GM21515 (cell line): ENCODE data around the gene DNAJC16.
"Not testable (repeated sequence)": the region's sequence is repeated elsewhere in the genome, so short reads cannot be mapped to it uniquely, and the experiment has no call there.

Experiments used
- ATAC-seq: cut with Tn5 transposase; IDR thresholded peaks from one replicate; pipeline ENCODE4 v1.9.1; 2021; ENCODE audit not compliant: unreplicated experiment

Gene DNAJC16

DNA sequence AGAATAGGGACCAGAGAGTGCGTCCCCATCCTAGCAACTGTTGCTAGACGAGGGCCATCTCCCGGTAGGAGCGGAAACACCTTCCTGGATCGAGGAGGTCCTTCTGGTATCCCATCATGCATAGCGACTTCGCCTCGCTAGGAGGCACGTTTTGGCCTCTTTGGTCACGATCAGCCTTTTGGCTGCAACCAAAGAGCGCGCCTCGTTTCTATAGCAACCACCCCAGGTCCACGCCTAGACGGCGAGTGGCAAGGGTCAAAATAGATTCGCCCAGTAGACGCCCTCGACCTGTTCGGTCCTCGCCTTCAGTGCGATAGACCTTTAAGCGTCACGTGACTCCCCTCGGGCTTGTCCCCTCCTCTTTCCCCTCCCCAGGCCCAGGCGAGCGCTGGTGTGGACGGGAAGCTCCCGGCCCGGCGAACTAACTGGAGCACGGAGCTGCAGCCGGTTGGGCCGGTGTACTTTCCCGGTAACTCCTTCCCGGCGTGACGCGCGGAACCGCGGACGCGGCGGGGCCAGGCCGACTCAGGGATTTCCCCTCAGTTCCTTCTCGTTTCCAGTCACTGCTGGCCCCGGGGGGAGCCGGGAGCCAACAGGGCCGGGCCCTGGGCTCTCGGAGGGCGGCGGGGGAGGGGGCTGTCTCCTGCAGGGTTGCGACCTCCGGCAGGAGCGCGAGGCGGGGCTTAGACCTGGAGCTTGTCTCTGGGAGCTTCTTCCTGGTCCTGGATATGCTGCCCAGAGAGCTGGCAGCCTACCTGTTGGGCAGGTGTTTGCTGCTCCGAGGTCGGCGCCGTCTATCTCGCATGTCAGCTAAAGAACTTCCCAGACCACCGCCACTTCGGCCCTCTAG, at the start of gene DNAJC16:
Gene DNAJC16 (plus strand): TSS at position 359 of the 850 bp plus-strand sequence. CDS start 2,258 bp downstream, outside the sequence.
- ATAC-seq = peak; percentile 53

DNA sequence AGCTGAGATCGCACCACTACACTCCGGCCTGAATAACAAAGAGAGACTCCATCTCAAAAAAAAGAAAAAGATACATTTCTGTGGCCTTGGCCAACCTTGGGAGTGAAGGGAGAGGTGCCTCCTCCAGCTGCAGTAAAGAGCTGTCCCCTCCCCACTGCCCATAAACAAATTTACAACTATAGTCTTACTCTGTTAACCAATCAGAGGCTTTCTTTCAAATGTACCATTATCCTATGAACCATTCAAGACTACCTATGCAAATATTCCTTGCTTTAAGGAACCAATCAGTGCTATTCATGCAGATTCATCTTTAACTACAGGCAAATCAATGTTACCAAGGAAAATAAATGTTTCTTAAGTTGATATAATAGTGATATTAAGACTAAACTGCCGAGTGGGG, 49.7 kb upstream of the DNAJC16 start:
- no peak for ATAC-seq

DNA sequence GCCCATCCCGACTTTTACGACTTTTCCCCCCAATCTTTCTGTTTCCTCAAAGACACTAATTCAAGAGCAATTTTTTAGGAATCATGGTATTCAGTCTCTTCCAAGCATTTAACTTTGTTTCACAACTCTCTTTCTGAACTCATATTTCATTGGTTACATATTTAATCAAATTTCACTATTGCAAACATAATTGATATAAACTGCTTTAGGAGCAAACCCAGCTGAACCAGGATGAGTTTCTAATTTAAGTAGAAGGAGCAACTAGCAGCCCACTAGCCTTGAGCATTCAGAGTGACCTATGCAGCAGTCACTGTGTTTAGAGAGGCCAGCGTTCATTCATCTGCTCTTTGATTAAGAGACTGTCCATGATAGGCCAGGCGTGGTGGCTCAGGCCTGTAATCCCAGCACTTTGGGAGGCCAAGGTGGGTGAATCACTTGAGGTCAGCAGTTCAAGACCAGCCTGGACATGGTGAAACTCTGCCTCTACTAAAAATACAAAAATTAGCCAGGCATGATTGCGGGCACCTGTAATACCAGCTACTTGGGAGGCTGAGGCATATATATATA, 48.9 kb upstream of the DNAJC16 start:
- no peak for ATAC-seq

DNA sequence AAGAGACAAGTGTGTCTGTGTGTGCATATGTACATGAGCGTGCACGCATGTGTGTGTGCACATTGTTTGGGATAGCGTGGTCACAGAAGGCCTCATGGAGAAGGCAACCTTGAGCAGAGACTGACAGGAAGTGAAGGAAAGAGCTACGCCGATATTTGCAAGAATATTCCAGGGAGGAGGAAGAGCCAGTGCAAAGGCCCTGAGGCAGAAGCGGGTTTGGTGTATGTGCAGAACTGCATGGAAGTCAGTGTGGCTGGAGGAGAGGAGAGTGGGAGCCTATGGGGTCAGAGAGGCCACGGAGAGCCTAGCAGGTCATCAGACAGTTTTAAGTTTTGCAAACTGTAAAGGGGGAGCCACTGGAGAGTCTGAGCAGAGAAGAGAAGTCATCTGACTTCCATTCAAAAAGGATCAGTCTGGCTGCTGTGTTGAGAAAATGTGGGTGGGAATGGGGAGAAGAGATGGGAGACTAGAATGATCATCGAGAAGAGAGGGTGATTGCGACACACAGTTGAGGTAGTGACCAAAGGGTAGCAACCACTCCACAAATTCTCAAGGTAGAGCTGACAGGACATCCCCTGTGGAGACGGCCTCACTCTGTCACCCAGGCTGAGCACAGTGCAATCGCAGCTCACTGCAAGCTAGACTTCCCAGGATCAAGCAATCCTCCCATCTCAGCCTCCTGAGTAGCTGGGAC, 46.8 kb upstream of the DNAJC16 start:
- ATAC-seq = no peak

DNA sequence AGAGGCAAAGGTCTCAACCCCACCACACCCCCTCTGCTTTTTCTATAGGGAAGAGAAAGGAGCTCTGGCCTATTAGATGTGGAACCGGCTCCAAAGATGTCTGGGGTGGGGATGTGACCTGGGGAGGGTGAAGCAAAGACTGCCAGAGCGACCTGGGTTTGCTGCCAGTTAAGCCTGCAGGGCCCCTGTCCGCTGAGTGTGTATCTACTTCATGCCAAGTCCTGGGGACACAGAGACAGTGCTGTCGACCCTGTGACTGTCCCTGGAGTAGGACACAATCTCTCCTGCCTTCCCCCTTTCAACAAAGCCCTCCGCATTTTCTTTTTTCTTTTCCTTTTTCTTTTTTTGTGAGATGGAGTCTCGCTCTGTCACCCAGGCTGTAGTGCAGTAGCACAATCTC, 44.2 kb upstream of the DNAJC16 start:
- ATAC-seq = not testable (repeated sequence)

DNA sequence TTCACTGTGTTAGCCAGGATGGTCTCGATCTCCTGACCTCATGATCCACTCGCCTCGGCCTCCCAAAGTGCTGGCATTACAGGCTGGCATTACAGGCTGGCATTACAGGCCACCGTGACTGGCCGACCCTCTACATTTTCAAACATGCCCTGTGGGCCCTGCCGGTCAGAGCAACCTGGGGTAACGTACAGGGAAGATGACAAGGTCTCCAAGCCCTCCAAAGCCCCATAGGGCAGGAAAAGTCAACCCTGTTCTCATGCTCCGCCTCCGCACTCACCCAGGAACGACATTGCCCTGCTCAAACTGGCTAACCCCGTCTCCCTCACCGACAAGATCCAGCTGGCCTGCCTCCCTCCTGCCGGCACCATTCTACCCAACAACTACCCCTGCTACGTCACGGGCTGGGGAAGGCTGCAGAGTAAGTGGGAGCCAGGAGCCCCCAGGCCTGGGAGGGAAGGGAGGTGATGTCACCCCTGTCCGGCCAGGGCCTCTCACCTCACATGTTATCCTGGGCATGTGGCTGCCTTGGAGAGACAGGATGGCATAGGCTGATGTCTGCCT, 43.6 kb upstream of the DNAJC16 start:
- not testable (repeated sequence) for ATAC-seq

DNA sequence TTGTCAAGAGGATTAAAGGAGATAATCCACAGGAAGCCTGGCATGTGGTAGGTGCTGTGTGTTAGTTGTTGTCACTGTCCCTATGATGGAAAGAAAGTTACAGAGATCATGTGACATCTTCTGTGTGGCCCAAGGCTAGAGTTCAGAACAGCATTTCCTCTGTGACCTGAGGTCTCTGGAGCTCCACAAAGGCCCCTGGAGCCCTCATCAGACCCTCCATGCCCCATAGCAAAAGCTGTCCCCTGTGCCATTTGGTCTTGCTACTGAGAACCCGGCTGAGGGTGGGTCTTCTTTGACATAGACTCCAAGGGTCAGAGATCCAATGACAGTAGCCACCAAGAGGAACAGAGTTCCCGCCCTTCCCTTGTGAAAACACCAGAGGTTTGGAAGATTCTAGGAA, 42.7 kb upstream of the DNAJC16 start:
- no peak for ATAC-seq

DNA sequence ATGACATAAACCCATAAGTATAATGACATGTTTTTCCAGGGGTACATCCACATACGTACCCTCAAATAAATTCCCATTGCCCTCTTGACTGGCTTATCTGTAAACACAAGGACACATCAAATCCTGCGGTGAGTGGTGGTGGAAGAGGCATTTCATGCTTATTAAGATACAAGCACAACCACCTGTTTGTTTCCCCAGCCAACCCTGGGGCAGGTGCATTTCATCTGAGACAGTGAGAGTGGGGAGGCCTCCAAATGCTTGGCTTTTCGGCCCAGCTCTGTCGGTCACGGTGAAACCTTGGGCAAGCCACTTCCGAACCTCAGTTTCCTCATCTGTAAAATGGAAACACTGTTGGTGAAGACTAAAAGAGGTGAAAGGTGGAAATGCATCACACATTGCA, 42.2 kb upstream of the DNAJC16 start:
- ATAC-seq = not testable (repeated sequence)

DNA sequence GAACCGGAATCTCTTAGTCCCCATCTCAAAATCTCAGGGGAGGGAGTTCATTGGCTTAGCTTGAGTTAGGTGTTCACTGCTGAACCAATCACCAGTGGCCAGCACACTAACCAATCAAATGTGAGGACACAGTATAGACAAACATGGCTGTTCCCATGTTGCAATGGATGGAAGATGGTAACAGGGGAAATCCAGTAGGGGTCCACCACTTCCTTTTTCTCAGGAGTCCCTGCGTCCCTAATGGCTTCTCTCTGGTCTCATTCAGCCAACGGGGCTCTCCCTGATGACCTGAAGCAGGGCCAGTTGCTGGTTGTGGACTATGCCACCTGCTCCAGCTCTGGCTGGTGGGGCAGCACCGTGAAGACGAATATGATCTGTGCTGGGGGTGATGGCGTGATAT, 41.0 kb upstream of the DNAJC16 start:
- ATAC-seq = no peak

DNA sequence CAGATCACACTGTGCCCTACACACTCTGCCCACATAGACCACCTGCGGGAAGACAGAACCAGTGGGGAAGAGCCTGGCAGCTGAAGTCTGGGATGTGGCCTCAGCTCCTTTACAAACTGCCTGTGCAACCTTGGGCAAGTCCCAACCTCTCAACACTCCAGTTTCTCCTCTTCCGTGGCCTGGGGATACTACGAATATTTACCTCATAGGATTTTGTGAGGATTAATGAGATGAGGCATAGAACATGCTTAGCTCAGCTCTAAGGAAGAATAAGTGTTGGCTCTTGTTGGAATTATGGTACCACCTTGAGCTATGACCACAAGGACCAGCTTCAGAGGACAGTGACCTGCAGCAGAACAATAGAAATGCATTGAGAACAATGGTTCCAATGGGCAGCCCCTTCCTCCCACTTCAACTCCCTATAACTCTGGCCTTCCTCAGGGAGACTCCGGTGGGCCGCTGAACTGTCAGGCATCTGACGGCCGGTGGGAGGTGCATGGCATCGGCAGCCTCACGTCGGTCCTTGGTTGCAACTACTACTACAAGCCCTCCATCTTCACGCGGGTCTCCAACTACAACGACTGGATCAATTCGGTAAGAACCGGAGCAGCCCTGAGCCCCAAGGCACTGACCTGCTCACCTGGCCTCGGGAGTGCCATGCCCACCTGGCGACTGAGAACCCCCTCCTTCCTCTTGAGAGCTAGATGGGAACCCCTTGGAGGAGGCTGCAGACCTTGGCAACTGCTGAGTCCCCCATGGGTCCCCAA, 39.6 kb upstream of the DNAJC16 start:
- not testable (repeated sequence) for ATAC-seq

DNA sequence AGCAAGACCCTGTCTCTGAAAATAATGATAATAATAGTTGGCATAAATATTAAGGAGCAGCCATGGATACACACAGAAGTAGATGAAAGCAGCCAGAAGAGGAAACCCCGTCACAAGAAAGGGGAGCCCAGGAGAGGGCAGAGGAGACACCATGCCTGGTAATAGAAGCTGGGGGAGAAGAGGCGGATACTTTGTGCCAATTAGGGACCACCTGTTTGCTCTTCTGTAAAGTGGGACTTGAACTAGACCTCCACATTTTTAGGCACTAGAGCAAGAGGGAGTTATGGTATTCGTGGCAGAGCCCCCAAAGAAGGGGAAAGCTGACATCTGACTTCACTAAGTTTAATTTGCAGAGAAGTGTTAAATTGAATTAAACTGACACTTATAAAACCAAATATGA, 38.3 kb upstream of the DNAJC16 start:
- no peak for ATAC-seq

DNA sequence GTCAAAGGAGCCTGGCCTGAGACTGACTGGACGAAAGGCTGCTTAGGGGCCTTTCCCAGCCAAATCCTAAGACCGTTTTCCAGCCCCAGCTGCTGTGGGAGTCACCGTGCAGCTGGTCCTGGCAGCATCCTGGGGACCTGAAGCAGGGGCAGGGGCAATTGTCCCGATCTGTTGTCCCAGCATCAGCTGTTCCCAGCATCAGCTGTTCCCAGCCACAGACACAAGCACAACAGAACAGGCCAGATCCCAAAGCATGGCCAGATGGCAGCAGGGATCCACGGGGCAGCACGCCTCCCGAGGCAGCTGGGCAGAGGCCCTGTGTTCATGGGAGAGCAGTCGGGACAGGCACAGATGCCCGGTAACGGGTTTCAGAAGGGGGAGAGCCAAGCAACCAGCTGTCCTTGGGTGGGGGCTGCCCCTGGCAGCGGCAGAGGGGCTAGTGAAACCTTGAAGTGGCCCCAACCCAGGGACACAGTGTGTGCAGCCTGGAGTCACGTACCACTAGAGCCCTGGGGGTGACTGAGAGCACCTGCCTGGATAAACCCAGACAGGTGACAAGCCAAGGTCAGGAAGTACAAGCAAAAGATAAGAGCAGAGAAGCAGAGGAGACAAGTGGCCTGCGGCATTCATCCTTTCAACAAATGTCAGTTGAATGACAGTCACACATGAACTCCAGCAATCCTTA, 37.5 kb upstream of the DNAJC16 start:
- ATAC-seq = no peak

DNA sequence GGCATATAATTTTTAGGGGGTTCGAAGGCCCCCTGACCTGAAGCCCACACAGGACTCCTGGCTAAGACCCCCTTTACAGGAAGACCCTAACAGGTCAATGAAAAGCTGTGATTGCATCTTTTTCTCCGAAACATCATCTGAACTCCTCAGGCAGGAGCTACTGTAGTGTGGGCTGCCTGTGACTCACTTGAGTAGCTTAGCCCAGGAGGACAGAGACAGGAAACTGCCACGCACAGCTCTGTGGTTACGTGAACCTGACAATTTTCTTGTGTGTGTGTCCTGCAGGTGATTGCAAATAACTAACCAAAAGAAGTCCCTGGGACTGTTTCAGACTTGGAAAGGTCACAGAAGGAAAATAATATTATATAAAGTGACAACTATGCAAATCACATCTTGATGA, 35.6 kb upstream of the DNAJC16 start:
- ATAC-seq = not testable (repeated sequence)

DNA sequence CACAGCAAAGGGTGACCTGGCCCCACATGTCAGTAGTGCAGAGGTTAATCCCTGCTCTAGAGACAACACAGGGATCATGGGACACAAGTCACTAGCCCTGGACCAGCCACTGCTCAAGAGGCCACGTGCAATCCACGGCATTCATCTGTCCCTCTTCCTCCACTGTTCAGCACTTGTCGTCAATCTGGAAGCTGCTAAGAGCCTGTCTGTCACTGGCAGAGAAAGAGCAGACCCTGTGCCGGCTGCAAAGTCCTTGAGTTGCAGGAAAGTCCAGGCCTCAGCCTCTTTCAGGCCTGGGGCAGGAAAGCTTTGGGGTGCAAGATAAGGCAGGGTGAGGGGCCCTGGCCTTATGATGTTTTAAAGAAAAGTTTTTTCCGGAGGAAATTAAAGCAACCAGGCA, 34.1 kb upstream of the DNAJC16 start:
- no peak for ATAC-seq

DNA sequence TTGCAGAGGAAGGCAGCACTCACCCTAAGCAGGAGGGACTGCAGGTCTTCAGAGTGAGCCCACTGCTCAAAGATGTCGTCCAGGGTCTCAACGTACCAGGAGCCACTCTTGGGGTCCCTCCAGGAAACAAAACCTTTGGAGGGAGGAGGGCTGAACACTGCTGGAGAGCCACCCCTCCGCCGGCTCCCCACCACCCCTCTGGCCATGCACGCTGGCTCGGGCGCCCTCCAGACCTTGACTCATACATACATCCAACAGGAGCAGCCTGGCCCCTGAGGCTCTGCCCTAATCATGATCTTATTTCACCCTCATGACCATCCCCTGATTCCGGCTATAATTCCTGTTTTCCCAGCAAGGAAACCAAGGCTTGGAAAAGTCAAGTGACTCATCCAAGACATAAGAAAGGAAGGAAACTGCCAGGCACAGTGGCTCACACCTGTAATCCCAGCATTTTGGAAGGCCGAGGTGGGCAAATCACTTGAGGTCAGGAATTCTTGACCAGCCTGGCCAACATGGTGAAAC, 32.7 kb upstream of the DNAJC16 start:
- ATAC-seq = no peak

DNA sequence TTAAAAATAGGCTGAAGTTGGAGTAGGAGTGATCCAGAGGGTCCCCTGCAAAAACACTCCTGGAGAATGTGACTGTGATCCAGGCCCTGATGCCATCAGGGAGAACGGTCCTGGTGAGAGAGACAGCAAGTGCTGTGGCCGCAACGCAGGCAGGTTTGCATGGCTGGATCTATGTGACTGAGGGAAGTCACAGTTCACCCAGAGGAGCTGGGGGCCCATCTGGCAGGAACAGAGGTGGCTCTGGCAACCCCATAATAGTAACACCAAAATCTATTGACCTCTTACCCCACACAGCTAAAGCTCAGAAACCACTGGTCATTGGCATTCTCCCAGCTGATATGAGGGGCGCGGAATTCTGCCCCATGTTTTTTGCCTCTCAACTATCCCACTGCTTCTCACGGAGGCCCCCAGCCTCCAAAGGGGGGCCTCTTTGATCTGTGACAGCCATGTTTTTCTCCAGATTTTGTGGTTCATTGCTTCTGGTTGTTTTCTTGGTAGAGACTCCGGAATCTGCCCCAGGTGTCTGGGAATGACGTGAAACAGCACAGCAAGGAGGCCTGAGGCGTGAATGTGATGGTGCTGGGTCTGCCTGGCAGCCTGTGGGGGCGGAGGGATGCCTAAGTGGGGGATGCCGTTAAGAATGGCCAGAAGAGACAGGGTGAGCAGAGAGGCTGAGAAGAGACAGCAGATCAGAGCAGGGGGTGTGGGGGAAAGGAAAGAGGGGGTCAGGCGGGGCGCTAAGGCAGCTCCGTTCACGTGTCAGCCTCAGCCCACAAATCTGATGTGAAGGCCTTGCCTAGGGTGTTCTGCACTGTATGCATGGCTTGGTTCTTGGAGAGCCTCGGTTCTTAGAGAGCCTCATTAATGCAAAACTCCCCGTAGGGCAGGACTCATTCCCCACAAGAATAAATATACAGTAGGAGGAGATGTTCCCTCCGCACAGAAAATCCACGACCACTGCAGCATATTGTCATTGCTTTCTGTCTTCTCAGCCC, 26.2 kb upstream of the DNAJC16 start:
- no peak for ATAC-seq

DNA sequence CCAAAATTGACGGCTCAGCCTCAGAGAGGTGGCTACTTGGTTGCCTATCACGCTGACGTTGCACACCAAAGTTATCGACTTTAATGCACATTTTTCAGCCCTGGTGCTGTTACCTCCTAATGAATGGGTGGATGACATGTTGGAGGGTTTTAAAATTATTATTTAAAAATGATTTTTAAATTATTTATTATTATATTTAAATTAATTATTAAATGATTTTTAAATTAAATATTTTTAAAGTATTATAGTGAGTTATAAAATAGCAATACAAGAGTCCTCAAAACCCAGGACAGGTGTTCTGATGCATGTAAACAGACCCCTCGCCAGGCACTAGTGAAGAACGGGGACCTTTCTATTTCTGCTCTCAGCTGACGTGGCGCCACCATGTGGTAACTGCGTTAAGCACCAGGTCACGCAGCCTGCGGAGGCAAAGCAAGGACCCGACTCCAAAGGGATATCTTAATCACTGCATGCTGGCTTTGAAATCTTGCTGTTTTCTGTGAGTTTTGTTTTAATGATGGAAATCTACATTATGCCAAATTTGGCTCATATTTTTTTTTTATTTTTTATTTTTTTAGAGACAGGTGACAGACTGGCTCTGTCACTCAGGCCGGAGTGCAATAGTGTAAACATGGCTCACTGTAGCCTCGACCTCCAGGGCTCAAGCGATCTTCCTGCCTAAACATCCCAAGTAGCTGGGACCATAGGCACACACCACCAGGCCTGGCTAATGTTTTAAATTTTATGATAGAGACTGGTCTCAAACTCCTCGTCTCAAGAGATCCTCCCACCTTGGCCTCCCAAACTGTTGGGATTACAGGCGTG, 25.2 kb upstream of the DNAJC16 start:
- ATAC-seq = no peak

DNA sequence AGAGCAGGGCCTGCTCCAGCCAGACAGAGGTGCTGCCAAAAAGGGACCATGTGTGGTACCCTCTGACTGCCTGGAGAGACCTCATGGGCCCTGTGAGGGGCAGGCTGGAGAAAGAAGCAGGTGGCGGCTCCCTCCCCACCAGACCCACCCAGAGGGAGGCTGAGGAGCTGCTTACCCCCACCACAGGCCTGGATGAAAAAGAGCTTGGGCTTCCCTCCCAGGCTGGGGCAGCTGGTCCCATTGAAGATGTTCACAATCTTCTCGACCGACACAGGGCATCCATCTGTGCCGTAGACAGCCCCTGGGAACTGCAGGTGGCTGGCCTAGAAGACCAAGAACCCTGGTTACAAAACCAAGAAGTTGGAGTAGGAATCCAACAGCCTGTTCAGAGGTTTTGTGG, 22.2 kb upstream of the DNAJC16 start:
- no peak for ATAC-seq
